CD4-positive, alpha-beta T cell treated with Interleukin-6 for 4 hours (primary cell): ENCODE results near the gene NCR2.
"Not testable (repeated sequence)": the region's sequence is repeated elsewhere in the genome, so short reads cannot be mapped to it uniquely, and the experiment has no call there.

Source experiments
- DNase-seq: peaks from one replicate; pipeline ENCODE4 v3.0.0-alpha.2; 2020; ENCODE audit warnings: mixed read lengths

The NCR2 gene, protein sequence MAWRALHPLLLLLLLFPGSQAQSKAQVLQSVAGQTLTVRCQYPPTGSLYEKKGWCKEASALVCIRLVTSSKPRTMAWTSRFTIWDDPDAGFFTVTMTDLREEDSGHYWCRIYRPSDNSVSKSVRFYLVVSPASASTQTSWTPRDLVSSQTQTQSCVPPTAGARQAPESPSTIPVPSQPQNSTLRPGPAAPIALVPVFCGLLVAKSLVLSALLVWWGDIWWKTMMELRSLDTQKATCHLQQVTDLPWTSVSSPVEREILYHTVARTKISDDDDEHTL

DNA sequence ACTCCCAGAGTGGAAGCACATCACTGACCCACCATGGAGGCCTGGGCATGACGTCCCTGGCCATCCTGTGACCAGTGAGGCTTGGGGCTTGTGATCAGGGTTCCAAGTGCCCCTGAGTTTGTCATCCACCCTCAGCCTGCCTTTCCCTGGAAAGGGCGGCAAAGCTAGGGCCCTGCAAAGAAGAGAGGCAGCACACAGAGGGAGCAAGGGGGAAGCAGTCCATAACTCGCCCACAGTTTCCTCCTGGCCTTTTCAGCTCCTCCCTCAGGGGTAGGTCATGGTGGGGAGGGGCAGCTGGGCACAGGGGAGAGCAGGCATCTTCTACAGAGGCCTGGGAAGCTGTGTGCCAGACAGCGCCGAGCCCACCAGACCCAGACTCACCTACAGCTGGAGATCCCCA lies at the start of gene NCR2:
Gene NCR2 (plus strand): TSS at position 313 of the 400 bp plus-strand sequence. CDS start 269 bp downstream, outside the sequence.
- no peak for DNase-seq

GRCh38 chr6:41286544-41287346 lies 48.7 kb upstream of the NCR2 start, which contains the start of gene TREM1:
TSS of gene TREM1 (minus strand) at chr6:41286682. CDS start at chr6:41286655, 27 bp downstream.
- DNase-seq, result no peak

- no peak for DNase-seq
Observed at GRCh38 chr6:41288030-41288753, 47.2 kb upstream of the NCR2 start.

DNA sequence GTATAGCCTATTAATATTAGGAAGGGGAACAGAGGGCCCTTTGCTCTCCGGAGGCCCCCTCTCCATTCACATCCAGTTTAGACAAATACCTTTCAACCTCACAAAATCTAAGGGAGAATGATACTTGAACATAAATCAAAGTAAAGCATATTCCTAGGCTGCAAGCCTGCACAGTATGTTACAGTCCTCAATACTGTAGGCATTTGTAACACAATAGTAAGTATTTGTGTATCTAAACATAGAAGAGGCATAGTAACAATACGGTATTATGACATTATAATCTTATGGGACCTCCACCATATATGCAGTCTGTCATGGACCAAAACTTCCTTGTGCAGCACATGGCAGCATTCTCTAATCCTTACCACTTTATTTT lies 46.7 kb upstream of the NCR2 start:
- DNase-seq, result no peak

DNA sequence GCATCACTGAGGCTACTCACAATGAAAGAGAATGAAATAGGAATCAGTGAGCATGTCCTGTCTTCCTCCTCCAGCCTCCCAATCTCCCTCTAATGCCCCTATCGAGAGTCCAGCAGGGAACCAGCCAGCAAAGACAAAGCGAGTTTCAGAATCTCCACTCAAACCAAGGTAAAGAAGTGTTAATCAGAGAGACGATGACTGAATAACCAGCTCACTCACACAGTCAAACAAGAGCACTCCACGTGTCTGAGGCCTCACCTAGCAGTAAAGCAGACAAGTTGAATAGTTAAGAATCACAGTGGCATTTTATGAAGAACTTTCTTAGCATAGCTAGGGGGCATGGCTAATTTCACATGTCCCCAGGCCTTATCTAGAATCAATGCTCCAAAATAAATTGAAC lies 45.6 kb upstream of the NCR2 start:
- DNase-seq, result no peak

GRCh38 chr6:41291717-41292116 lies 43.7 kb upstream of the NCR2 start:
- DNase-seq, result no peak

DNA sequence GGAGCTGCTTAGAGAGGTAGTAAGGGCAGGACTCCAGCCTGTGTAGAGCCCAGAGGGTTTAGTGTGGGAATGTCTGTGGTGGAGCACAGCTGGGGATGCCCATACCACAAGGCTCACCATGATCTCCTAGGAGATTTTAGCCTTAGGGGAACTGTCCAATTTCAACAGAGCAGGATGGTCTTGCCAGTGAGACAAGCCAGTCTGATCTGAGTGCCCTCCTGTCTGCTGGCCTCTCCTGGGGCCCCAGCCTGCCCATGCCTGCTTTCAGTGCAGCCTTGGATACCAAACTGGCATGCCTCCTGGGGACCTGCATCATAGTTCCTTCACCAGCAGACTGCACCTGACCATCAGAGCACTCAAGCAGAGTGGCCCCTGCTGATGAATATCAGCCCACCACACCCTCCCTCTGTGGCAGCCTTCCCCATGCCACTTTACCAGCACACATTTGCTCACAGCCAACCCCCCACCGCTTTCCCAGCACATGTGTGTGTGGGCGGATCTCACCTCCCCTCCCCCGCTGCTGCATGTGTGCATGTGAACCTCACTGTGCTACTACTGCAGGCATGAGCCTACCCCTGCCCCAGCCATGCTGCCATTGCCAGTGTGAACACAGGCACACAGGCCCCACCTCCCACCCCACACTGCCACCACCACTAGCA lies 41.1 kb upstream of the NCR2 start:
- DNase-seq, result no peak

- DNase-seq, result not testable (repeated sequence)
Observed at GRCh38 chr6:41297248-41297647, 38.2 kb upstream of the NCR2 start.

GRCh38 chr6:41298785-41299502 lies 36.5 kb upstream of the NCR2 start:
- no peak for DNase-seq

DNA sequence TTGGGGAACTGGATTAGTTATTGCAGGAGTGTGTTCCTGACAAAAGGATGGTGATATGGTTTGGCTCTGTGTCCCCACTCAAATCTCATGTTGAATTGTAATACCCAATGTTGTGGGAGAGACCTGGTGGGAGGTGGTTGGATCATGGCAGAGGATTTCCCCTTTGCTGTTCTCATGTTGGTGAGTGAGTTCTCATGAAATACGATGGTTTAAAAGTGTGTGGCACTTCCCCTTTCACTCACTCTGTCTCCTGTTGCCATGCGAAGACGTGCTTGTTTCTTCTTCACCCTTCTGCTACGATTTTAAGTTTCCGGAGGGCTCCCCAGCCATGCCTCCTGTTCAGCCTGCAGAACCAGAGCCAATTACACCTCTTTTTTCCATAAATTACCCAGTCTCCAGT lies 32.8 kb upstream of the NCR2 start:
- DNase-seq, result no peak

GRCh38 chr6:41306187-41306854 lies 29.1 kb upstream of the NCR2 start:
- DNase-seq, result peak; percentile 60

DNA sequence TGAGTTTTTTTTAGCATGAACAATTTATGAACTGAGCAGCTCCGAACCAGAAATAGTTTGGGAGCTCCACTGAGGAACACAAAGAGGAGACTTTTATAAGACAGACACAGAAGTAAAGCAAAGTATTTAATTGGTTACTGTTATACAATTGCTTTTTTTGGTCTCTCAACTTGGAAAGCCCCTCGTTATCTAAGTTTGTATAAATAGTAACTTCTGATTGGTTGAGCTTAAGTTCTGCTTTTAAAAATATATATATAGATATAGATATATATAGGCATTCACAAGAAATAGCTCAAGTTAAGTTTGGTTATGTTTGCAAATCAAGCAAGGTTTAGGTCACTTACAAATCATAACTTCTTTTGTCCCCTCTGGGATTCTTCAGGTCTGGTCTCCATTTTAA lies 20.2 kb upstream of the NCR2 start:
- DNase-seq, result no peak

DNA sequence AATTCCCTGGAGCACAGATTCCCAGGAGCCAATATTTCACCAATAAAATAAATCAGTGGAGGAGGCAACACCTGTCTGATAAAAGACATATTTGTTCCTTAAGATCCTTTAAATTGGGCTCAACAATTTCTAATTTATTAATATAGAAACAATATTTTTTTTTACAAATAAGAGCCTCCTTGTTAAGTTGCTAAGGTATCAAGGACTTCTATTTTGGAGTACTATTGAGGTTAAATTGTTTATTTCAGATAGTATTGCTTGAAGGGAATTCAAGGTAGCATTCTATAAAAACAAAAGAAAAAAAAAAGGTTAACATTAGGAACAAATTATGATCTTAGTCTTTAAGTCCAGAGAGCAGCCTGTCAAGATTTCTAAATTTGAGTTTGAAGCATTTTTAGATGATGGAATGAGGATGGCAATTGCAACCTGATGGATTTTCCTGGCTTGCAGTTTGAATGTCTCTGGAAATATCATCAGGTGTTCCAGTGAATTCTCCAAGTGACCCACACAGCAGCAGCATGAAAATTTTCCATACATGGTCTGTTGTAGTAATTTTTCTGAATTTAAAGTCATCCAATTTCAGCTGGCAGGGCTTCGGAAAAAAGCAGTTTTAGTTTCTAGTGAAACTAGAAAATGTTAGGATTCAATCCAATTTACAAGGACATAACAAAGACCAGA lies 19.3 kb upstream of the NCR2 start:
- DNase-seq, result no peak

- DNase-seq, result no peak
Observed at GRCh38 chr6:41318261-41318653, 17.2 kb upstream of the NCR2 start.

- peak; percentile 85 for DNase-seq
Observed at GRCh38 chr6:41318654-41319565, 16.5 kb upstream of the NCR2 start.

DNA sequence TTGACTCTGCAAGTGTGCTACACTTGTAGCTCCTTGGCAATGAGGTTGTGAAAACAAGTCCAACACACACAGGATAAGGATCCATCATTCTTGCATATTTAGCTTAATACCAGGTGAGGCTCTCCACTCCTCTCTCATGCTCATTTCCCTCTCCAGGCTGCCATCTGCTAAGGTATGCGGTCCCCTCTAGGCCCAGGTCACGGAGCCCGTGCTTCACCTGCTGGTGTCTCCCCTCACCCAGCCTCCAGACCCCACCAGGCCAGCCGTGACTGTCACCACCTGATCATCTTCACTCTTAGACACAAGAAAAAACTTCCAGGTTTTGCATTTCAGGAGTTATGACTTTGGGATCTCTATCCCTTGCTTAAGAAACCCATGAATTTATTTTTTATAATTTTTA lies 14.2 kb upstream of the NCR2 start:
- no peak for DNase-seq

GRCh38 chr6:41325446-41326066 lies 9.9 kb upstream of the NCR2 start:
- DNase-seq, result no peak

DNA sequence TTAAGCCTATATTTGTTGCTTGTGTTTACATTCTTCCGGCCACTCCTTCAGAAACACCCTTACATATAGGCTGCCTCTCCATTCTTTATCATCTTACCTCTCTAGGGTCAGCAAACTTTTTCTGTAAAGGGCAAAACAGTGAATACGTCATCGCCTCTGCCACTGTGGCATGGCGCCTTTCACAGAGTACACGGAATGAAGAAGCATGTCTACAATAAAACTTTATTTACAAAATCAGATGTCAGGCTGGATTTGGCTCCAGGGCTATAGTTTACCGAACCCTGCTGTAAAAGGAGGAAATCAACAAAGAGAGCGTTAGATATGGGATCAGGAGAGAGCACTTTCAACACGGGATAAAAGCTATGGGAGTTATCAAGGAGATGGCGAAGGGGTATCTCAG lies 9.3 kb upstream of the NCR2 start:
- no peak for DNase-seq

DNA sequence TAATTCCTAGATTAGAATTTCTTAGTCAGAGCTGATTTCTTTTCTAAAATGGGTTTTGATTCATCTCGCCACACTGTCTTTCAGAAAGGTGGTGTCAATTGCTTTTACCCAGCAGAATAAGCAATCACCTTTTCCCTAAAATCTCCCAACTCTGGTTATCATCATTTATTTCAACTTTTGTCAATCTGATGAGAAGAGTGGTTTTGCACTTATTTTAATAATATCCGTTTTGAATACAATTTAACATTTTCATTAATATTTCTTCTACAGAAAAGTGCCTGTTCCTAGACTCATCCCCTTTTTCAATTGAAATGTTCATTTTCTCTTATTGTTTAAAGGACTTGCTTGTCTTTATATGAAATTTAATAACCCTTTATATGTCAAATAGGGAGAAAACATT lies 8.2 kb upstream of the NCR2 start:
- no peak for DNase-seq
